GM18907 (cell line): ENCODE results near the gene NAPB.

Source experiments
- ATAC-seq: cut with Tn5 transposase; IDR thresholded peaks from one replicate; pipeline ENCODE4 v1.9.1; 2021; ENCODE audit warnings: mild to moderate bottlenecking, moderate library complexity; ENCODE audit not compliant: unreplicated experiment

NAPB gene

GRCh38 chr20:23369072-23369823 lies 52.0 kb downstream of the NAPB start:
- ATAC-seq, result no peak

DNA sequence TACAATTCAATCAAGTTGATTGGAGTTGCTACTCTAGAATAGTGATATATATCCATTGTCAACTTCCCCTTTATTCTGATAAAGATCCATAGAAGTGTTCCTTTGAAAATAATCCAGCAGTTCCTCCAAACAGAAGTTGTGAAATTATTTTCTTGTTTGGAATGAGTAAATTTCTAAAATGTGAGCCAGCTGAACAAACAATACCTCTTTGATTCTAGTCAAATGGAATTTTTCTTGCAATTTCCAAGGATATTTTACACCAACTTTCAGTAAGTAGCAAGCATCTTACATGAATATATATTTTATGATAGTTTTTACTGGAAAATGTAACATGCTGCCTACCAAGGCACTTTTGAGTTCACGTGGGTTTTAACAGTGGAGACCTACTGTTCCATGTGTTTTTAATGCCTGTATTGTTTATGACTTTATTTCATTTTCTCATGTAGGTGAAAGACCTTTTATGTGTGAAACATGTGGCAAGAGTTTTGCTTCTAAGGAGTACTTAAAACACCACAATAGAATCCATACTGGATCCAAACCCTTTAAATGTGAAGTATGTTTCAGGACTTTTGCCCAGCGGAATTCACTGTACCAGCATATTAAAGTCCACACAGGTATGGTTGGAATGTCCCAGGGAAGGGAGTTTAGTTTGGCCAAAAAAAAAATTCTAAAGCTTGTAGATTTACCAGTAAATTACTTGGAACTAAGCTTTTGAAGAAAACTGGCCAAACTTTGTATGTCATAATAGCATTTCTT lies 52.8 kb downstream of the NAPB start:
- ATAC-seq, result no peak

DNA sequence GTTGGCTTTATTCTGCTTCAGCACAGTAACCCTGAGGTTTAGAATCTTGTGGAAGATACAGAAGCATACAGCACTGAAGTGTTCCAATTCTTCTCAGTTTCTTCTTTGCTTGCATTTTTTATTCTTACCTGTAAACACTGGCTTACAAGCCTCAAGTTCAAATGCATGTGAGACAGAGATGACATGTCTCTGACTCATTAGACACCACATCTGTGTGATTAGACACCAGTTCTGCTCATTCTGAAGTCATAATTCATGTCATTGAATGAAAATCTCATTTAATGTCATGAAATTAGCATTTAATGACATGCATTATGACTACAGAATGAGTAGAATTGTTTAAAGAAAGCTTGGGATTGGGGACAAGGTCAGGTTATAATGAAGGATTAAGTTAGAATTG lies 53.5 kb downstream of the NAPB start:
- ATAC-seq, result no peak

DNA sequence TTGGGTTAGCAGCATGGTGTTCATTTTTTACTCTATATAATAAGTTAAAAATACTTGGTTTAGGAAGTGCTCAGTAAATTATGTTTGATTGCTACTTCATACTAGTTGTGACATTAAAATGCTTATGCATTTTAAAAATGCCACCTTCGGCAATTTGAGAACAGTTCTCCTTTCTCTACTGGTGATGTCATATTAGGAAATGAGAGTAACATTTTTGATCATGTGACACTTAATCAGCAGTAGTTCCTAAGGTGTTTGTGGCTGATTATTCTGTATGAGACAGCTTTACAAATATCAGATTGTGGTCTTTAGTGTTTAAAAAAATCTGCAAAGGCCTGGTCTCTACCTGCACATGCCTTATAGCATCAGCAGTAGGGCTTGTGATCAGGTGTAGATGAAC lies 54.9 kb downstream of the NAPB start:
- no peak for ATAC-seq

DNA sequence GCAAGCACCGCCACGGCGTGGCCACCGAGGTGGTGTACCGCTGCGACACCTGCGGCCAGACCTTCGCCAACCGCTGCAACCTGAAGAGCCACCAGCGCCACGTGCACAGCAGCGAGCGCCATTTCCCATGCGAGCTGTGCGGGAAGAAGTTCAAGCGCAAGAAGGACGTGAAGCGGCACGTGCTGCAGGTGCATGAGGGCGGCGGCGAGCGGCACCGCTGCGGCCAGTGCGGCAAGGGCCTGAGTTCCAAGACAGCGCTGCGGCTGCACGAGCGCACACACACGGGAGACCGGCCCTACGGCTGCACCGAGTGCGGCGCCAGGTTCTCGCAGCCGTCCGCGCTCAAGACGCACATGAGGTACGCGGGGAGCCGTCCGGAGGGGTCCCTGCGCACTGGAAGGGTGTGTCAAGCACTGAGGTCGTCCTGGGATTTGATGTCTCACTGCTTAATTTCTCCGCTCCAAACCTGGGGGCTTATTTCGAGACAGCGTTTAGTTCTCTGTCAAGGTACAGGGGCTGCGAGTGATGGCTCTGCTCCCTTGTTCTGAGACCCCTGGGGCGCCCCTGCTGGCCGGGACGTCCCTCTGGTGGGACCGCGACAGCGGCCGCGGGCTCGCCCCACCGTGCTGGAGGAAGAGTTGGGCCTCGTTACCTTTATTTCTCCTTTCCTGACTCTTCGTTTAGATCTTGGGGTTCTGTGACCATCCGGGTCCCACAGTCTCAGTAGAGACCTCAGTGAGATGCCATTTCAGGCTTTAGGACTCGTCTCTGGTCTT lies 55.7 kb downstream of the NAPB start:
- ATAC-seq, result no peak

GRCh38 chr20:23363257-23363649 lies 58.0 kb downstream of the NAPB start:
- no peak for ATAC-seq

- ATAC-seq, result peak; percentile 19
Observed at GRCh38 chr20:23362392-23363256, 58.7 kb downstream of the NAPB start.

DNA sequence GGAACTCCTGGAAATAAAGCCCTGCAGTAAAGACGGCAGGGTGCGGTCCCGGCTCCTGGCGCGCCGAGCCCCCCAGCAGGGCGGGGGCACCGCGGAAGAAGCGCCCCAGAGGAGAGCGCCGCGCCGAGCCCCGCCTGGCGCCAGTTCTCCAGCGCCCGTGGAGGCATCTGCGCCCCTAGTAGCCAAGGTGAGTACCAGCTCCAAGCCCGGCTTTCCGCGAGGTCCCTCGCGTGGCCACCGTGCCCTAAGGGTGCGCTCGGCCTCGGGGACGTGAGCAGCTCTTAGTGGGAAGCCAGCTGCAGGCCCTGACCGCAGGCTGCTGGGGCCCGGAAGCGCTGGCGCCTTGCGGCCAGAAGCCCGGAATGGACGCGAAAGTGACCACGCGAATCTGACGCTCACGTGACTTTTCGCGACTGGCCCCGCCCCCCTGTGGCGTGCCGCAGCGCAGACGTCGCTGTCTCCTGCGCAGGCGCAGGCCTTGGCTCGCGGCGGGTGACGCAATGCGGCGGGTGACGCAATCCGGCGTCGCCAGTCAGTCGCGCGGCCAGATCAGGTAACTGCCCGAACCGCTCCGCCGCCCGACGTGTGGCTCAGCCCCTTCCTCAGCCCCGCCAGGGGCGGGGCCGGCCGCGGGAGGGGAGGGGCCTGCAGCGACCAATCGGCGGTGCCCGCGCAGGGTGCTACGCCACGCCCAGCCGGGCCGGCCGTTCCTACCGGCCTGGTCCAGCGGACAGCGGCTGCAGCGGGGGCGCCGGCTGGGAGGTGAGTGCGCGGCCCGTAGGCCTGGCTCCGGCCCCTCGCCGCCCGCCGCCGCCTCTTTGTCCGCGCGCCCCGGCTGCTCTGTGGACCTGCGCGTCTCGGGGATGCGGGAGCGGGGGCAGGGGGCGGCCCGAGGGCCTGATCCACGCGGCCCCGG lies 59.6 kb downstream of the NAPB start, which contains the start of gene GZF1:
TSS of gene GZF1 (plus strand) at position 707 of the 916 bp plus-strand sequence. CDS start 2,202 bp downstream, outside the sequence.
- ATAC-seq, result peak; percentile 73

DNA sequence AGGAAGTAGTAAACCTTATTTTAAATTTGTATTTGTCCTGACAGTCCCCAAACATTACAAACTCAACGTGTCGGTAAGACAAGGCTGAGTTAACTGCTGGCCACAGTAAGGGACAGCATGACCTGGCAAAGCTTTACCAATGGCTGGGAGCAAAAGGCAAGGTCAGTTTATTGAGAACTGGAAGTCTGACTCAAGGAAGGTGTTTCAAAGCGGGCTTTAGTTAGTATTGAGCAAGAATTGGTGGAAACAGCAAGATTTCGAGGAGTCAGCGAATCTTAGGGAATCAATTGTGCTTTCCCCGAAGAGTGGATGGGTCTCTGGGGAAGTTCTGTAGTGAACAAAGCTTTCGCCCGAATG lies 60.2 kb downstream of the NAPB start:
- no peak for ATAC-seq

DNA sequence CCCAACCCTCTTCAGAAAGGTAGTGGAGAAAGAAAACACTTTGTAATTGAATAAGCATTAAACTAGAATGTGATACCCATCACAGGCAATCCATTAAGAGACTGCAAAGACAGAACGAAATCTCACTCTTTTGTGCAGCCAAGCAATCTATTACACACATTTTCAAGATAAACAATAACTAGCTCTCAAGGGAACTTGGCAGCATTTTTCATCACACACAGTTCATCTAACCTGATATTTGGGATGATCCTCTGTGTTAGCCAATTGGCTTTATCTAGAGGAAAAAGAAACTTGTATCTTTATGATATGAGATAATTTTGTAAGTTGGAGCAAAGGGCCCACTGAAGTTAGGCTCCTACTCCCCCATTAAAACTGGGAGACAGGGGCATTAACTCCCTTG lies 60.8 kb downstream of the NAPB start:
- ATAC-seq, result no peak

- no peak for ATAC-seq
Observed at GRCh38 chr20:23358923-23359593, 62.2 kb downstream of the NAPB start.

DNA sequence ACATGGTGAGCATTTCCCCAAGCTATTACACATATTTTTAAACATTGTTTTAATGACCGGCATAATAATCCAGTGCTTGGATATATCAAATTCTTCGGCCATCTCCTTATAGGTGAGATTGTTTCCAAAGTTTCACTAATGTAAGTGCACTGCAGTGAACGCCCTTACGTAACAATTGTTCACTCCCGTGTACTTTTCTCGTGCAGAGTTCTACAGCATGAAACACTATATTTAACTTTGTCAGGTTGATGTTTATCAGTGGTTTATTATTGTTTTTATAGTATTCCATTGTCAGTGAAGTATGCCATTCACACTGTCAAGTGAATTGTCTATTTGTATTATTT lies 62.8 kb downstream of the NAPB start:
- no peak for ATAC-seq

DNA sequence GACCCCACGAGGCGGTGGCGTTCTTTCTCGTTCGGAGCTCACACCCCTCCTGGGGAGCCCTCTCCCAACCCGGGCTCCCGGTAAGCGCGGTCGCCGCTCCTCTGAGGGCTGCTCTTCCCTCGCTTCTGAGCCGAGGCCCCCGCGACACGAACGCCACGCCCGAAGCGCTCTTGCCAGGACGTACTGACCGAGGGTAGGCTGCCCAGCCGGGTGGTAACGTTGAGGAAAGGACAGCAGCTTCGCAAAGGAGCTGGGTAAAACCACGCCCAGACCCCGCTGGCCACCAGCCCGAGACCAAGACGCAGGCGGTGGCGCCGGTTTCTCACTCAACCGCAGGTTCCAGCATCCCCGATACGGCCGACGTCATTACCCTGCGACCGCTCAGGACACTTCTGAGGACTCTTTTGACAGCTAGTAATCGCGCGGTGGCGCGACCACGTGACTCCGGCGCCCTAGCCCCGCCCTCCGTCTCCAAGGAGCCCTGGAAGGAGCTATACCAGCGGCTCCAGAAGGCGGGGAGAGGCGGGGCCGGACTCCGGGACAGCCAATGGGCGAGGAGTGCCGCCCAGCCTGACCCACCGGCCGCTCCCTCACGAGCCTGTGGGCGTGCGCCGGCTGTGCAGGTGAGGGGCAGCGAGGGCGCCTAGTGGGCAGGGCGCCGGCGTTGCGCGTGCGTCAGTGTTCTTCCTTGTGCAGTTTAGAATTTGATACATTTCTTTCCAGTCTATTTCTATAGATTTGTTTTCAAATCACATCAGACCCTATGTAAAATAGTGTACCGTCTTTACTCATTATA lies 63.3 kb downstream of the NAPB start:
- ATAC-seq, result peak; percentile 79

DNA sequence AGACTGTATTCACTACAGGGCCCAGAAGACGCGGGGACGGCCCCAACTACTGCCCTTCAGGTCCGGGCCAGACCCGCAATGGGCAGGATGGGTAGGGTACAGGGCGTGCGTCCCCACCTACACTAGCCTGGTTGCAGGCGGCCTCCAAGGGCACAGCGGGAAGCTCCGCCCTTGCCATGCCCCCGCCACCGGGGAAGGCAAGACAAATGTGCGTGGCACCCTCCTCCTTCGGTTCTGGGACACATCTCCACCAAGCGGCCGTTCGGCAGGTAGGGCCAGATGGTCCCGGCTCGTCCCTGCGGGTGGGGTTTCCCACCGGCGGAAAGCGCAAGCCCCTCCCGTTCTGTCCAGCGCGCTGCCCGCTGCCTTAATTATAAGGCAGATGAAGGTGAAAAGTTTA lies 65.1 kb downstream of the NAPB start:
- no peak for ATAC-seq

GRCh38 chr20:23350904-23351838 lies 70.1 kb downstream of the NAPB start:
- ATAC-seq, result peak; percentile 30

DNA sequence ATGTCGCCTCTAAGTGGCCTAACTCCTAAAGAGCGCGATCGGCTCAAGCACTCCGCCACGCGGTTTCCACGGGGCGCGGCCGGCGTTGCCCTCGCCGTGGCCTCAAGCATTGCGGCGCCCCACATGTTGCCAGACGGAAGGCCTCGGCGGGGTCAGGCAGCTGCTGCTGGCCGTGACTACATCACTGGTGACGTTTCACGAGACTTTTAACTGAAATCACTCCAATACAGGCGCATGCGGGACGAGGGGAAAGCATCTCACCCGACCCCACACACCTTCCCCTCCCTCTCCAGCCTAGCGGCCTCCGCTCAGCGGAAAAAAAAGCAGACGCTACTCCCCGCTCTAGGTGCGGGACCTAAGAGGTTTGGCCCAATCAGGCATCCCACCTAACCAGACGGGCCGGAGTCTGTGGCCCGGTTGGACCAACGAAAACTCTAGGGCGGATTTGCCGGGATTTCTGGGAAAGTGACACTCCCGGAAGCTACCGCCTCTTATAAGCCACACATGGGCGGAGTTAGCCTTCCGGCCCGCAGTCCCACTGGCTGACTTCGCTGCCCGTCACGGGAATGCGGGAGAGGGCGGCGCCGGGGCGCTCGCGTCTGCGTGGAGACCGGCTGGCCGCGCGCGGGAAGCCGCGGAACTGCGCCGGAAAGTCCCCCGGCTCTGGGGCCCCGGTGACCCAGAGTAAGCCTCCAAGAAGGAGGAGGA lies 70.9 kb downstream of the NAPB start, which contains the start of gene NXT1:
TSS of gene NXT1 (plus strand) at position 596 of the 708 bp plus-strand sequence. CDS start 3,251 bp downstream, outside the sequence.
- ATAC-seq, result peak; percentile 88
